ENCODE results near the gene HEPH. TPM values are rescaled to one million over a fixed set of nuclear protein-coding genes. Genes with fewer than 3 reads are reported as not detected.

Gene HEPH
- total and polyA plus RNA-seq, 10 of the 15 experiments (the other 5 are each of a cell fraction or from before 2014, with no cell fraction given), result 0.20 to 1.1 (median 0.49) TPM

Other genes starting within 250 kb of the HEPH start
- gene VSIG4, start 124.2 kb upstream of the HEPH start, total RNA-seq (2014; rRNA removed), result not detected in 2 replicates
- gene VSIG4, start 124.2 kb upstream of the HEPH start, total RNA-seq (2014; rRNA removed; fragmentation: Illumina TruSeq; extraction: Trizol), result not detected in 2 replicates
- 0.13 and 0.36 TPM in 2 replicates for gene VSIG4, start 124.2 kb upstream of the HEPH start, total RNA-seq (2021)
- 0.05 TPM in 1 of 2 replicates, not detected in the other for gene VSIG4, start 124.2 kb upstream of the HEPH start, polyA plus RNA-seq (2011; rRNA removed)
- not detected in 2 replicates for gene VSIG4, start 124.2 kb upstream of the HEPH start, polyA plus RNA-seq (2014; fragmentation: Illumina TruSeq; extraction: Trizol)
- not detected for gene VSIG4, start 124.2 kb upstream of the HEPH start, polyA plus RNA-seq (2014; fragmentation: Nextera tagmentation; extraction: Ambion mirVana)
- gene VSIG4, start 124.2 kb upstream of the HEPH start, polyA plus RNA-seq (2014; rRNA removed), result not detected in 2 replicates
- gene VSIG4, start 124.2 kb upstream of the HEPH start, polyA plus RNA-seq (2016; fragmentation: Nextera tagmentation; extraction: Ambion mirVana), result not detected